Ramos (cell line): ENCODE results near the gene SCEL.

ENCODE experiments used
- in situ Hi-C: fragments of 300-500 bp; cut with MboI; formaldehyde crosslinking; loops from one replicate; pipeline ENCODE4 v1.14.3; 2022; ENCODE audit warnings: low sequenced_read_pairs; ENCODE audit not compliant: unreplicated experiment

Gene SCEL

GRCh38 chr13:77521194-77521593 lies 14.3 kb upstream of the SCEL start:
- in situ Hi-C loops = no loop called here

DNA sequence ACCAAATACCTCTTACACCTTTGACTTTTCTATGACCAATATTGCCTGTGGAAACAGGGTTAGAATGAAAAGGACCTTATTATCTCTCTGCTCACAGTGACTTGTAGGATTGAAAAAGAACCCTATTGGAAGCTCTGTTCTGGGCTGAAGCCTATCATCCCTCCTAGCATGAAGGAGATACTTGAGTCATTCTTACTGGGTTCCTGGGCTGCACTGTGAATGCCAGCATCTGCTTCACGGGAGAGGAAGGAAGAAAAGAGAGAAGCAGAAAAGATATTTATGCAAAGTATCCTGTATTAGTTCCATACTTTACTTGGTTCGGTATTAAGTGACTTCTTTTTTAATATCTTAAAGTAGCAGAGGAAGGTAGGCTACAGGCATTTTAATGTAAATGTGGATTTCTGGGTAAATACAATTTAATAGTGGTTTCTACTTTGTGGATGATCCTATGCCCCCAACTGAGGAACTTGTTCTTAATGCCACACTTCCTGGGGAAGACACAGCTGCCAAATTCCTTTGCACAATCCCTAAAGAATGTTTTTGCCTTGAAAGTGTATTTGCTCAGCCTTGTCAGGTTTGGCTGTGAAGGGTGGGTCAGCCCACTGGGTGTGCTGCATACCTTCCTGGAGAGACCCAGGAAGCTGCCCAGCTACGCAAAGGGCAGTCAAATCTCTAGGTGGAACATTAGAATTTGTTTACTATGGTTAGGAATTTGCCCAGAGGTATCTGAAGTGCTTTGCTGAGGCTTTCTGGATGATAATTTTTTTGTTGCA lies 13.7 kb upstream of the SCEL start:
- in situ Hi-C loops = no loop called here

DNA sequence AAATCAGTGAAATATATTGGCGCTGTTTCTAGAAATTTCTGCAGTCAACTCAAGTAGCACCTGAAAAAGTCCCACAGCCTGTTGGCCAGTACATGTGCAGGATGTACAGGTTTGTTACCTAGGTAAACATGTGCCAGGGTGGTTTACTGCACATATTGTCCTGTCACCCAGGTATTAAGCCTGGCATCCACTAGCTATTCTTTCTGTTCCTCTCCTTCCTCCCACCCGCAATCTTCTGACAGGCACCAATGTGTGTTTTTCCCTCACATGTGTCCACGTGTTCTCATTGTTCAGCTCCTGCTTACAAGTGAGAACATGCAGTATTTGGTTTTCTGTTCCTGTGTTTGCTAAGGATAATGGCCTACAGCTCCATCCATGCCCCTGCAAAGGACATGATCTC lies 13.1 kb upstream of the SCEL start:
- in situ Hi-C loops = no loop called here

DNA sequence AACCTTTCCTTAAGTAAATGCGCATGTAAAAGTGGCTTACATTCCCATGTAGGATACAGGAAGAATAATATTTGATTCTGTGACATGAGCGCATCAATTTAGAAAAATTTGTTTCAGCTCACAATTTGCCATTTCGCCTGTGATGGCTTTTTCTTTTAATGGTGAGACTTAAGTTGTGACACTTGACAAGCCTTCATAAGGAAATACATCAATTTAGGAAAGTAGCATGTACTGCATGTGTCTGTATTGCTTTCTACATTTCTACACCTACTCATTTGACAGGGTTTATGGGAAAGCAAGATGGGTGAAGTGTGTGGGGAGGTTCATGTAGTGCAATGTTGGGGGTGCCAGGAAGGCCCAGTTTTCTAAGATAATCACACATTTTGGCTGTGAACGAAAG lies 12.1 kb upstream of the SCEL start:
- in situ Hi-C loops = no loop called here

DNA sequence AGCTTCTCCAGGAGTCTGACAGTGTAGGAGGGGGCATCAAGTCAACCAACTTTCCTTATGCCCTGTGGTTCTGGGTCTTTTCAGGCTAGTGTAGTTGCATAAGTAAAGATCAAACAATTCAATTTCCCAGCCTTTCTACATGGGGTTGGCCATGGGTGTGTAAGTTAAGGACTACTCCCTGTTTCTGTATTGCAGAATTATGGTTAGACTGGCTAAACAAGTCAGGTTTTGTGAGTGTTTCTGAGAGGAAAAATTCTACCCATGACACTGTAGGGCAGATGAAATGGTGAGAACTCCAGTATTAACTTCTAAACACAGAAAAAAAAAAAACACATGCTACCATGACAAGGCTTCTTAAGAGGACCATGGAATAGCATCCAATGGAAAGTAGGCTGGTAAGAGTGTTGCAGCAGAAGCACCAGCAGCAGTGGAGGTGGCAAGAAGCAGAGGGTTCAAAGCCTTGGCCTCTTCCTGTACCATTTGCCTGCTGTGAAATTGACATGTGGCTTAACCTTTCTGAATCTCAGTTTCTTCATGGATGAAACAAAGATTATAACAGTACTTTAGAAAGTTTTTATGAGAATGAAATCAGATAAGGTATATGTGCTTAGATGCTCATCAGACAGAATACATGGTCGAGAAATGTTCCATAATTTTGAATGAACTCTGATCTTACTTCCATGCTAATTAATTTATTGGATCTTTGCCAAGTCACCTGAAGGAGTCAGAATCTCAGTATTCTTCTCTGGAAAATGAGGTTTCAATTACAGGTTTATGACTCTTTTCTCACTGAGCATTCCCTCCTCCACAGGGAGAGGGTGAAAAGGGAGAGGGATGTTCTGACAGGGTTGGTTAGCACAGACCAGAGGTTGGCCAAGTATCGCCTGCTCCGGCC lies 11.4 kb upstream of the SCEL start:
- in situ Hi-C loops = no loop called here

- in situ Hi-C loops = no loop called here
Observed at GRCh38 chr13:77528414-77528813, 7.1 kb upstream of the SCEL start.

DNA sequence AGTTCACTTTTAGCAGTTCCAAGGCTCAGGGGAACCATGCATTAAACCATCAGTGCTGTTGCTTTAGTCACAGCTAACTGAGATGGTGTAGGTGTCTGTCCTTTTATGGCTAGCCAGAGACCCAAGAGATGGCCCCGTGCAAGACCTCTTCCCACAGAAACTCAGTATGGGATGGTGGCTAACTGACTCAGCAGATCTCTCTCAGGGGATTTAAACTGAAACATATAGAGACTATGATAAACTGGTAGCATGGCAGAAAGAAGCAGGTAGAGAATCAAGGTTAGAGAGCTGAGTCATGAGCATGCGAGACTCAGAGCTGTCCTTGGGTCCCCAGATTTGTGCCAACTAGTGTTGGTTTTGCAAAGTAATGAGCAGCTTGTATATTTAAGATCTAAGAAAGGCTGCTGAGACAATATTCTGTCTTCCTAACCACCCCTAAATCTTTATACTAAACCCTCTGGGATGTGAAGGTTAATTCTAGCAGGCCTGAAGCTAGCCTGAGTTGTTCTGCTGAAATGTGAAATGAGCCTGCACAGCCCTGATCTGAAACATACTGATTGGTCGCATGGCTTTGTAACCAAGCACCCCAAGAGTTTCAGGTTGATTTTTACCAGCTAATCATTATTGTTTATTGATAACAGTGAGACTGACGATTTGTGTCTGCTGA lies 6.5 kb upstream of the SCEL start:
- in situ Hi-C loops = no loop called here

DNA sequence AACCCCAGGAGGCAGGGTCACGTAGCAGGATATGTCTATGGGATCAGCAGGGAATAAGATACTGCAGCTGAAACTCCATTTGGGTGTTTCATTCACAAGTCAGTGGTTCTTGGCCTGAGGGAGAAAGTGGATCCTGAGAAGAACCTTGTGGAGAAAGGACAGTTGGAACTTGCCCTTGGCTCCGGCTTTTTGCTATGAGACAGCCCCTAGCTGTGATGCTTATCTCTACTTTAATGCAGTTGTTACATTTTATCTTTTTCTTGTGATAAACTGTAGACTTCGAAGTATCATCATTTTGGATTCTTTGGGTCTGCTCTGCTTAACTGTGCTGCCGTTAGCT lies 6.0 kb upstream of the SCEL start:
- in situ Hi-C loops = no loop called here

DNA sequence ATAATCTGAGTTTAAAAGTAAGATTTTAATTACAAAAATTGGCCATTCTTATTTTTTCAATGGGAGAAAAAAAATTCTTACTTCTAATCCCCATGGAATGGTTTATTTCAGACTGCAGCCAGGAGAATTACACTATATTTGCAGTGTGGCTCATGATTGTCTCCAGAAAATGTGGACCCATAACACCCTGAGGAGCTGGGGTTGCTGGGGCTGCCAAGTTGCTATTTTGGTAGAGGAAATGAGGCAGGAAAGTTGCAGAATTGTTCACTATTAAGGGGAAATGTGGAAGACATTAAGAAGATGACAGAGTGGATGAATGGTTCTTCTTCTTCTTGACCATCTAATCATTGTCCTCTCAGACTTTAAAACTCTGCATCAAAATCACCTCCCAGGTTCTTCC lies 4.6 kb upstream of the SCEL start:
- in situ Hi-C loops = no loop called here

DNA sequence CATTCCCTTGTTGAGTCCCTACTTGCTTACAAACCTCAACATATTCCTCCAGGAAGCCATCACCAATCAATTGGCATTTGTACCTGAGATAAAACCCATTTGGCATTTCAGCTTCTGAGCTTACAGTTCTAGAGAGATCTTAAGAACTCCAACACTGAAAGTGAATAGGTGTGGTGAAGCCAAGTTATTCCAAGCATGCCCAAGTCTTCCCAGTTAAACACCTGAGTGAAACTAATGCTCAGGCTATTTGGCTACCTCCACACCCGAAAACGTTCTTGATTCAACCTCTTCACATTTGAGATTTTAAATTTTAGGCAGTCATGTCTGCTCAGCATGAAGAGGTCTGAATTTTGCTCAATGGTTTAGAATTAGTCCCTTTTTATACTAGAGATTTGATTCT lies 2.5 kb upstream of the SCEL start:
- in situ Hi-C loops = no loop called here

DNA sequence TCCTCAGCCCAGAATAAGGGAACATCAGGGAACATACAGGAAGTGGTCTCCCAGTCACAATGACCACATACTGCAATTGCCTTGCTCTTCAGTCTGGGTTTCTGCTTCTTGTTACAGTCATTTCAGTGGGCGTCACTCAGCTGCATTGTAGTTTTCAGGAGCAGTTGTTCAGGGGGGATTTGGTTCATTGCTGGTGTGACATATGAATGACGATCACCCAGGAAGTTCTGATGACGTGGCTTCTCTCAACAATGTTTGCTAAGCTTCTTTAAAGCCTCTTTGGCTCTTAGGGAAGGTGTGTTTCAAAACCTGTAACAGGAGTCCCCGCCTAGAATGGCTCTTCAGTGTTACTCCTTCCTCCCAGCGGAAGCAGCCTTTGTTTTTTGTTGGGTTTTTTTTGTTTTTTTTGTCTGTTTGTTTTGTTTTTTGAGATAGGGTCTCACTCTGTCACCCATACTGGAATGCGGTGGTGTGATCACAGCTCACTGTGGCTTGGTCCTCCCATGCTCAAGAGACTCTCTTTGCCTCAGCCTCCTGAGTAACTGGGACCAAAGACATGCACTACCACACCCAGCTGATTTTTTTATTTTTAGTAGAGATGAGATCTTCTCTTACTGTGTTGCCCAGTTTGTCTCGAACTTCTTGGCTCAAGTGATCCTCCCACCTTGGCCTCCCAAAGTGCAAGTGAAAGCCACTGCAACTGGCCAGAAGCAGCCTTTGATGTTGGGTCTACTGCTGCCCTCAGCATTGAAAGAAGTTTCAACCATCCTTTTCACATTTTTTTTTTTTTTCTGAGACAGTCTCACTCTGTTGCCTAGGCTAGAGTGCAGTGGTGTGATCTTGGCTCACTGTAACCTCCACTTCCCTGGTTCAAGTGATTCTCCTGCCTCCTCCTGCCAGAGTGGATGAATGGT lies 1.4 kb upstream of the SCEL start:
- in situ Hi-C loops = no loop called here

GRCh38 chr13:77536358-77536757 lies 852 bp downstream of the SCEL start:
- in situ Hi-C loops = no loop called here

DNA sequence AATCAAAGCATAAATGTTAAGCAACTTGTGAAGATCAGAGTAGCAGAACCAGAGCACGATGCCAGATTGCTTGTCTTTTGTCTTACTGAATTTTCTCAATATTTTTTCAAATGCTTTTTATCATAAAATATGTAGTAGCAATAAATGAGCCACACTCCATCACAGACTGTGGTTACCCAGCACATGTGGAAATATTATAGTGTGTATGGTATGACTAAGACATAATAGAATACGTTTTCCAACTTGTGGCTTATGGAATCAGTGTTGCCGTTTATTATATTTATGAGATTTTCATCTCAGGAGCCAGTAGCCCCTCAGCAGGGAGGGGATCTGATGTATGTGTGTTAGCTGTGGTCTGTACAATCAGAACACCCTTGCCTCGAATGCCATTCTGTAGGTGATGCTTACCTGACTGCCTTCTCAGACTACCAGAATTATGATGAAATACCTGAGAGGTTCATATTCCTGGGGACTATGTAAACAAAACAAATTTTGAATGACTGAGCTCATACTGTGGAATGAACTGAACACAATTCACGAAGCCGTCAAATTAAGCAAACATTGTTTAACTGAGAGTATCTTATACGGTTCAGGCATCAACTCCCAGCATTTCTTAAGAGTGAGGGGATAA lies 1.9 kb downstream of the SCEL start:
- in situ Hi-C loops = no loop called here

GRCh38 chr13:77543711-77544110 lies 8.2 kb downstream of the SCEL start:
- in situ Hi-C loops = no loop called here

- in situ Hi-C loops = no loop called here
Observed at GRCh38 chr13:77544355-77544754, 8.8 kb downstream of the SCEL start.

DNA sequence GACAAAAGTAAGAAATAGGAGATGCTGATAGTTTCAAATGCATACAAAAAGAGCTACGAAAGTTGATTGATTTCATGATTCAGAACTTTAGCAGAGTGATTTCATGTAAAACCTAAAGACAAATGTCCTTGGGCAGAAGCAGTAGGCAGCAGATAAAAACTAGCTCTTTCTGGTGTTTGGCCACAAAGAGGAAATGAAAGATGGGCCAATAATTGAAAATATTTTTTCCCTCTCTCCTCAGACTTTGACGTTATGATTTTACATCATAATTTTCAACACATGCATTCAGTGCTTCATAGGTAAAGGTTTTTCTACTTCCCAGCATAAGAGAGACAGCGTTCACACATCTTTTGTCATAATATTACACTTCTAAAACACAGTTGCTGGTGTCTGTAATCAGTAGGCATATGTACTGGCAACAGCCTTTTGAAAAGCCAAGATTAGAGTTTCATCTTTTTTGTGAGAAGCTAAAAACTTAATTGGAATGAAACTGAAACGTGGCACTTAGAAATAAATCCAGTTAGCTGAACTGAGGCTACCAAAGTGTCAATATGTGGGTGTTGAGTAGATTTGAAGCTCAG lies 9.3 kb downstream of the SCEL start:
- in situ Hi-C loops = no loop called here

GRCh38 chr13:77545626-77546412 lies 10.3 kb downstream of the SCEL start:
- in situ Hi-C loops = no loop called here

DNA sequence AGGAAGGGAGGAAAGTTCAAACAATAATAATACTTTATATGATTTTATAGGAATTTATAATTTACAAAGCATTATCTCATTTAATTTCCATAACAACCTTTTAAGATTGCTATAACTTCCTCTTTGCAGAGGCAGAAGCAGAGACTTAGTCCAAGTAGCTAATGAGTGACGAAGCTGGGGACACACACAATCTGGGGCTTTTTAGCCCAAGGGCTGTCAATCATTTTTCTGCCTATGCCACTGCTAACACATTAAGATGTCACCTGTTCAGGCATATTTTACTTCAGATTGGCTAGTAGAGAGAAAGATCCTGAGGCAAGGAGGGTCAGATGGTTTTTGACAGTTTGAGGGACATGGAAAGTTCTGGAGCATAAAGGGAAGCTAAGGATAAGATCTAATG lies 12.6 kb downstream of the SCEL start:
- in situ Hi-C loops = no loop called here

- in situ Hi-C loops = no loop called here
Observed at GRCh38 chr13:77548594-77548993, 13.1 kb downstream of the SCEL start.
